ENCODE data around the gene MINK1.
"Not testable (repeated sequence)": the region's sequence is repeated elsewhere in the genome, so short reads cannot be mapped to it uniquely, and the experiment has no call there.

The MINK1 gene

DNA sequence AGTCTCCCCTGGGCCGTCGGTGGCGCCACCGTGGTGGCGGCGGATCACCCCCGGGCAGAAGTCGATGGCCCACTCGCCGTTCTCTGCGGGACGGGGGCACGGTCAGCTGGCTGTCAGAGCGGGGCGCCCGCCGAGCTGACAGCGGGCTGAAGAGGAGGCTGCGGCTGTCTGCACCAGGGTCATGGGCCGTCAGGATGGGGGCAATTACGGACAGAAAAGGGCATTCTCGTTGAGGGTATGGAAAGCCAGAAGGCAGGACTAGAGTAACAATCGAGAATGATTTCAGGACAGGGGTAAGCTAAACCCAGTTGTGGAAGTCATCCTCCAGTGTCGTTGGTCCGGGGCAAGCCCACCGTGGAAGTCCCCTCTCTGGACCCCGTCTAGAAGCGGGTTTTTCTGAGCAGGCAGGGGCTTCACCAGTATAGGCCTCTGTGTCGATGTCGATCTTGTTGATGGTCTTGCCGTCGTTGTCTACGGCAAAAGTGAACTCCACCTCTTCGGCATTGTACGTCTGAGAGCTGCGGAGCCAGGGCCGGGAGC, 68.0 kb downstream of the MINK1 start:
- DNase-seq, result no peak

DNA sequence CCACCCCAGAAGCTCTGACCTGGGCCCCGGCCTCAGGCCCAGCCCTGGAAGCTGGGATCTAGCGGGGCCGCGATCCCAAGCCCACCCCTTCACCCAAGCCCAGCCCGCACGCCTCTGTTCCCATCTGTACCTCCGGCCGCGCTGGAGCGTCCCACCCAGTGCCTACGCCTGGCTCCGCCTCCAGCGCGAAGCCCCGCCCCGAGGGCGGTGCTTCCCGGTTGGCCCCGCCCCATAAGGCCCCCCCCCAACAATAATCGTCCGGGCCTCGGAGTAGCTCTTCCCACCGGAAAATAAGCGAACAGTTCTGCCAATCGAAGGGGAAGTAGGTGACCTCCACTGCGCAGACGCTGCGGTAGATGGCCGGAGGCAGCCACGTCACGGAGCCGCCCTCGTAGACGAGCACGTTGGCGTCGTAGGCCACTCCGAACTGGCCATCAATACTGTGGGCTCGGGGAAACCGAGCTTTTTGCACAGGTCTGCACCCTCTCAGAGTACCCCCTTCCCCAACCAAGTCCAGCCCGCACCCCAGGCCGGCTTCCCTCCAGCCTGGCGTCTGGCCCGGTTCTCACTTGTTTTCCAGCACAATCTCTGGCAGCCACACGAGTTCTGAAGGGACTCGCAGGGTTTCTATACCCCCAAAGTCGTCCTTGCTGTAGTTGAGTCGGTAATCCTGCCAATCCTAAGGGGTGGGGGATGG, 68.7 kb downstream of the MINK1 start:
- DNase-seq, result no peak

GRCh38 chr17:4902540-4902939, 69.4 kb downstream of the MINK1 start:
- DNase-seq, result no peak

- peak; percentile 76 for DNase-seq
Observed at GRCh38 chr17:4903051-4903818, 70.1 kb downstream of the MINK1 start, which contains the start of gene CHRNE. Gene CHRNE (minus strand): TSS chr17:4903098. CDS start chr17:4903063, 35 bp downstream.

DNA sequence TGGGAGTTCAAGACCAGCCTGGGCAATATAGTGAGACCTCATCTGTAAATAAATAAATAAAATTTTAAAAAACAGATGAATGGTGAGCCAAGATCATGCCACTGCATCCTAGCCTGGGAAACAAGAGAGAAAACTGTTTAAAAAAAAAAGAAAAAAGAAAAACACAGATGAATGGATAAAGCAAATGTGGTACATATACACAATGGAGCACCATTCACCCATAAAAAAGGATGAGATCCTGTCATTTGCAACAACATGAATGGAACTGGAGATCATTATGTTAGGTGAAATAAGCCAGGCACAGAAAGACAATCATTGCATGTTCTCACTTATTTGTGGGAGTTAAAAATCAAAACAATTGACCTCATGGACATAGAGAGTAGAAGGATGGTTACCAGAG, 73.5 kb downstream of the MINK1 start:
- DNase-seq, result not testable (repeated sequence)

- DNase-seq, result no peak
Observed at GRCh38 chr17:4908301-4908700, 75.2 kb downstream of the MINK1 start.

GRCh38 chr17:4908711-4909496, 75.8 kb downstream of the MINK1 start:
- DNase-seq, result peak; percentile 73

- DNase-seq, result no peak
Observed at GRCh38 chr17:4913994-4914393, 80.9 kb downstream of the MINK1 start.

- DNase-seq, result not testable (repeated sequence)
Observed at GRCh38 chr17:4914551-4914950, 81.4 kb downstream of the MINK1 start.

- no peak for DNase-seq
Observed at GRCh38 chr17:4919511-4920047, 86.4 kb downstream of the MINK1 start.

- no peak for DNase-seq
Observed at GRCh38 chr17:4920351-4921048, 87.4 kb downstream of the MINK1 start.

DNA sequence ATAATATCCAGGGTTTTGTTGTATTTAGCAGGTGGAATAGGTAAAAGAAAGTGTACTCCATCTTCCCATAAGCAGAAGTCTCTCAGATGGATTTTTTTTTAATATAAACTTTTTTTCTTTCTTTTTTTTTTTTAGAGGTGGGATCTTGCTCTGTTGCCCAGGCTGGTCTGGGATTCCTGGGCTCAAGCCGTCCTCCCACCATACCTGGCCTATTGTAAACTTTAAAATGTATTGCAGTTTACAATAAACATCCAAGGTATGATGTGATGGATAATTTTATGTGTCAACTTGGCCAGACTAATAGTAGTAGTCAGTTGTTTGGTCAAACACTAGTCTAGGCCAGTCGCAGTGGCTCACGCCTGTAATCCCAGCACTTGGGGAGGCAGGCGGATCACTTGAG, 88.2 kb downstream of the MINK1 start:
- DNase-seq, result no peak

DNA sequence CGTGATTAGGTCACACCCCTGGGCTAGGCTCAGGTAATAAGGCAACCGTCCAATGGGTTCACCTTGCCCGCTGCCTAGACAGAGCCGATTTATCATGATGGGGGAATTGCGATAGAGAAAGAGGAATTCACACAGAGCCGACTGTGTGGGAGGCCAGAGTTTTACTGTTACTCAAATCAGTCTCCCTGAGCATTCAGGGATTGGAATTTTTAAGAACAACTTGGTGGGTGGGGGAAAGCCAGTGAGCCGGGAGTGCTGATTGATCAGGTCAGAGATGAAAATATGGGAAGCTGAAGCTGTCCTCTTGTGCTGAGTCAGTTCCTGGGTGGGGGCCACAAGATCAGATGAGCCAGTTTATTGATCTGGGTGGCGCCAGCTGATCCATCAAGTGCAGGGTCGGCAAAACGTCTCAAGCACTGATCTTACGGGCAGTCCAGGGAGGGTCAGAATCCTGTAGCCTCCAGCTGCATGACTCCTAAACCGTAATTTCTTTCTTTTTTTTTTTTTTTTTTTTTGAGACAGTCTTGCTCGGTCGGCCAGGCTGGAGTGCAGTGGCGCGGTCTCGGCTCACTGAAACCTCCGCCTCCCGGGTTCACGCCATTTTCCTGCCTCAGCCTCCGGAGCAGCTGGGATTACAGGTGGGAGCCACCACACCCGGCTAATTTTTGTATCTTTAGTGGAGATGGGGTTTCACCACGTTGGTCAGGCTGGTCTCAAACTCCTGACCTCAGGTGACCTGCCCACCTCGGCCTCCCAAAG, 93.6 kb downstream of the MINK1 start:
- not testable (repeated sequence) for DNase-seq

DNA sequence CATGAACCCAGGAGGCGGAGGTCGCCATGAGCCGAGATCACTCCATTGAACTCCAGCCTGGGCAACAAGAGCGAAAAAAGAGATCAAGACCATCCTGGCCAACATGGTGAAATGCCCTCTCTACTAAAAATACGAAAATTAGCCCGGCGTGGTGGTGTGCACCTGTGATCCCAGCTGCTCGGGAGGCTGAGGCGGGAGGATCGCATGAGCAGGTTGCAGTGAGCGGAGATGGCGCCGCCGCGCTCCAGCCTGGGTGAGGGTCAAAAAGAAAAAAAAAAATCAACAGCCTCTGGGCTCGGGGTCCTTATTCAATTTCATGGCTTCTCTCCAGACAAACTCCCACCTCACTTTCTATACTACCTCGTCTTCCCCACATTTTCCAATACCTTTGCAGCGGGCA, 95.7 kb downstream of the MINK1 start:
- DNase-seq, result no peak

DNA sequence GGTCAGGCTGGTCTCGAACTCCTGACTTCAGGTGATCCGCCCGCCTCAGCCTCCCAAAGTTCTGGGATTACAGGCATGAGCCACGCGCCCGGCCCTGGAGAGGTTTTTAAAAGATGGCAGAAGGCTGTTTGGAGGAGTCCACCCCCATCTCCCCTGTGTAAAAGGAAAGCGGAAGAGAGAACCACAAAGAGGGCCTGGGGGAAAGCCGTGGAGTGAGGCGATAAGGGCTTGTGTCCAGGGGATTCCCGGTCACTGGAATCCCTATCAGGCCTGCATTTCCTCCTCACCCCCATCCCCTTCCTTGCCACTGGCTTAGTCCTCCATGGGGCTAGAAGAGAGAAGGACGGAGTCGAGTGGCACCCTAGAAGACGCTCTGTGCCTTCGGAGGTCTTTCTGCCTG, 98.8 kb downstream of the MINK1 start, which contains the start of gene GP1BA:
TSS of gene GP1BA (plus strand) at position 315 of the 400 bp plus-strand sequence. CDS start 328 bp downstream, outside the sequence.
- no peak for DNase-seq

DNA sequence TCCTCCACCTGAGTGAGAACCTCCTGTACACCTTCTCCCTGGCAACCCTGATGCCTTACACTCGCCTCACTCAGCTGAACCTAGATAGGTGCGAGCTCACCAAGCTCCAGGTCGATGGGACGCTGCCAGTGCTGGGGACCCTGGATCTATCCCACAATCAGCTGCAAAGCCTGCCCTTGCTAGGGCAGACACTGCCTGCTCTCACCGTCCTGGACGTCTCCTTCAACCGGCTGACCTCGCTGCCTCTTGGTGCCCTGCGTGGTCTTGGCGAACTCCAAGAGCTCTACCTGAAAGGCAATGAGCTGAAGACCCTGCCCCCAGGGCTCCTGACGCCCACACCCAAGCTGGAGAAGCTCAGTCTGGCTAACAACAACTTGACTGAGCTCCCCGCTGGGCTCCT, 99.6 kb downstream of the MINK1 start:
- no peak for DNase-seq

DNA sequence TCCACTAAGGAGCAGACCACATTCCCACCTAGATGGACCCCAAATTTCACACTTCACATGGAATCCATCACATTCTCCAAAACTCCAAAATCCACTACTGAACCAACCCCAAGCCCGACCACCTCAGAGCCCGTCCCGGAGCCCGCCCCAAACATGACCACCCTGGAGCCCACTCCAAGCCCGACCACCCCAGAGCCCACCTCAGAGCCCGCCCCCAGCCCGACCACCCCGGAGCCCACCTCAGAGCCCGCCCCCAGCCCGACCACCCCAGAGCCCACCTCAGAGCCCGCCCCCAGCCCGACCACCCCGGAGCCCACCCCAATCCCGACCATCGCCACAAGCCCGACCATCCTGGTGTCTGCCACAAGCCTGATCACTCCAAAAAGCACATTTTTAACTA, 100.5 kb downstream of the MINK1 start:
- DNase-seq, result no peak

DNA sequence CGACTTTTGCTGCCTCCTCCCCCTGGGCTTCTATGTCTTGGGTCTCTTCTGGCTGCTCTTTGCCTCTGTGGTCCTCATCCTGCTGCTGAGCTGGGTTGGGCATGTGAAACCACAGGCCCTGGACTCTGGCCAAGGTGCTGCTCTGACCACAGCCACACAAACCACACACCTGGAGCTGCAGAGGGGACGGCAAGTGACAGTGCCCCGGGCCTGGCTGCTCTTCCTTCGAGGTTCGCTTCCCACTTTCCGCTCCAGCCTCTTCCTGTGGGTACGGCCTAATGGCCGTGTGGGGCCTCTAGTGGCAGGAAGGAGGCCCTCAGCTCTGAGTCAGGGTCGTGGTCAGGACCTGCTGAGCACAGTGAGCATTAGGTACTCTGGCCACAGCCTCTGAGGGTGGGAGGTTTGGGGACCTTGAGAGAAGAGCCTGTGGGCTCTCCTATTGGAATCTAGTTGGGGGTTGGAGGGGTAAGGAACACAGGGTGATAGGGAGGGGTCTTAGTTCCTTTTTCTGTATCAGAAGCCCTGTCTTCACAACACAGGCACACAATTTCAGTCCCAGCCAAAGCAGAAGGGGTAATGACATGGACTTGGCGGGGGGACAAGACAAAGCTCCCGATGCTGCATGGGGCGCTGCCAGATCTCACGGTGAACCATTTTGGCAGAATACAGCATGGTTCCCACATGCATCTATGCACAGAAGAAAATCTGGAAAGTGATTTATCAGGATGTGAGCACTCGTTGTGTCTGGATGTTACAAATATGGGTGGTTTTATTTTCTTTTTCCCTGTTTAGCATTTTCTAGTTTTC, 101.2 kb downstream of the MINK1 start:
- no peak for DNase-seq

DNA sequence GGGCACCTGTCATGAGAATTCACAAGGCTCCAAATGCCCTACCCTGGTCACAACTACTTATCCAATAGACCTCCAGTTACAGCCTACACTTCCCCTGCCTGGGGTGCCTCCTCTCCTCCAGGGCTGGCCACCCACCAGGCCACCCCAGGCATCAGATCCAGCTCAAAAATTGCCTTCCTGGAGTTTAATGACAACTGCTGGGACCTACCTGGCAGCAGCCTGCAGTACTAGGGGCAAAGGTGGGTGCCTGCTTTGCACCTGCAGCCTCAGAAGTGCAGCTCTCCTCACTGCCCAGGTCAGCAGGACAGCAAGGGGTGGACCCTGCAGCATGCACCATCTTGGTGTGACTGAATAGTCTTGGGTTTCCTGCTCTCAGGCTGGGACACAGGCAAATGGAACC, 102.5 kb downstream of the MINK1 start:
- no peak for DNase-seq

- DNase-seq, result no peak
Observed at GRCh38 chr17:4936436-4936835, 103.3 kb downstream of the MINK1 start.

GRCh38 chr17:4937553-4937952, 104.4 kb downstream of the MINK1 start:
- DNase-seq, result no peak

Measured in activated naive CD4-positive, alpha-beta T cell treated with anti-CD3 and anti-CD28 coated beads, Interleukin-2, amount 50 U/mL, for 16 hours (primary cell).